K562 (cell line): ENCODE measurements around the gene CDKN2AIP. TPM values are rescaled to one million over a fixed set of nuclear protein-coding genes. Genes with fewer than 3 reads are reported as not detected.
"Not testable (repeated sequence)": the region's sequence is repeated elsewhere in the genome, so short reads cannot be mapped to it uniquely, and the experiment has no call there.

Experiments
- ATAC-seq: fragments of 200-7000 bp; cut with Tn5 transposase; 3 replicates; pipeline ENCODE4 v1.9.1; 2020; ENCODE audit warnings: moderate library complexity
- BruUV-seq: library from RNA; stranded (reverse); fragments of 400-500 nt; replicated peaks from 2 replicates; lab custom pipeline; 2021; lab: Mats Ljungman, UMichigan
- CTCF ChIA-PET: fragments of 300-600 bp; formaldehyde crosslinking; extraction: SDS; loops from one replicate; lab custom pipeline; 2021; ENCODE audit warnings: low intra/inter-chr PET ratio; lab: Yijun Ruan, JAX
- POLR2A ChIA-PET: fragments of 300-600, 350-650 bp; sonication (Branson Sonifier 250); formaldehyde crosslinking; extraction: SDS; loops from one replicate; lab custom pipeline; 2021; ENCODE audit warnings: antibody characterized with exemption, inconsistent platforms; lab: Yijun Ruan, JAX
- DNase-seq, 4 experiments: peaks; one replicate each; pipeline versions ENCODE4 v3.0.0 to v3.0.0-alpha.2; 2011 to 2018; ENCODE audit warnings: low spot score in 3 of 4, mixed read lengths in 3 of 4; ENCODE audit errors: extremely low read depth in 1 of 4
- FAIRE-seq: peaks from 2 replicates; lab custom pipeline; 2011; peaks lifted over from hg19 to GRCh38; lab: Jason Lieb, UNC
- H2AFZ ChIP-seq: 2 replicates; pipeline ENCODE4 v1.6.0; 2011; ENCODE audit warnings: low read depth, low read length, control low read depth, inconsistent platforms
- H3K27ac ChIP-seq: fragments of 200-600 bp; 3 replicates; pipeline ENCODE4 v1.8.0; 2011; ENCODE audit warnings: low read depth, mild to moderate bottlenecking, control low read depth, inconsistent platforms, low read length, moderate library complexity, mixed read lengths; ENCODE audit errors: extremely low read depth
- H3K27me3 ChIP-seq, 2 experiments: fragments of 300-600 bp in 1 of 2; 2 replicates in 1 of 2; 3 replicates in 1 of 2; pipeline versions ENCODE4 v1.6.0 to v1.8.0; 2011; ENCODE audit warnings: inconsistent platforms in 2 of 2, low read length in 2 of 2, mild to moderate bottlenecking in 1 of 2, mixed read lengths in 1 of 2, moderate library complexity in 1 of 2; ENCODE audit not compliant: control insufficient read depth in 2 of 2, insufficient read depth in 2 of 2
- H3K36me3 ChIP-seq: fragments of 300-600 bp; 3 replicates; pipeline ENCODE4 v1.8.0; 2011; ENCODE audit warnings: mild to moderate bottlenecking, low read length, inconsistent platforms; ENCODE audit not compliant: control insufficient read depth, insufficient read depth
- H3K4me1 ChIP-seq, 2 experiments: fragments of 200-600 bp in 1 of 2; replicated peaks in 1 of 2; 2 replicates in 1 of 2; 3 replicates in 1 of 2; pipeline versions ENCODE4 v1.5.1 to v1.8.0; 2011; ENCODE audit warnings: inconsistent platforms in 2 of 2, low read length in 2 of 2, mild to moderate bottlenecking in 1 of 2, mixed read lengths in 1 of 2, moderate library complexity in 1 of 2; ENCODE audit not compliant: control insufficient read depth in 2 of 2, insufficient read depth in 2 of 2
- H3K4me2 ChIP-seq: 2 replicates; pipeline ENCODE4 v1.6.1; 2011; ENCODE audit warnings: low read length, control low read depth, inconsistent platforms, mixed read lengths; ENCODE audit not compliant: insufficient read depth
- H3K4me3 ChIP-seq: fragments of 200-600 bp; sonication (generic), shearing (Covaris generic); 2 replicates; pipeline ENCODE4 v1.5.1; 2016; ENCODE audit warnings: control low read depth, inconsistent platforms
- H3K79me2 ChIP-seq: fragments of 200-600 bp; 3 replicates; pipeline ENCODE4 v1.8.0; 2011; ENCODE audit warnings: low read length, inconsistent platforms; ENCODE audit not compliant: control insufficient read depth, insufficient read depth
- H3K9ac ChIP-seq, 2 experiments: 2 replicates each; pipeline versions ENCODE4 v1.6.0 to v1.6.1; 2011; ENCODE audit warnings: low read depth in 2 of 2, low read length in 2 of 2, control low read depth in 1 of 2, inconsistent platforms in 1 of 2, mild to moderate bottlenecking in 1 of 2, mixed read lengths in 1 of 2; ENCODE audit not compliant: insufficient read depth in 1 of 2
- H3K9me1 ChIP-seq: one replicate; pipeline ENCODE4 v1.6.0; 2011; ENCODE audit warnings: inconsistent platforms, mild to moderate bottlenecking, low read length, moderate library complexity; ENCODE audit not compliant: control insufficient read depth, insufficient read depth
- H3K9me3 ChIP-seq: replicated peaks from 2 replicates; pipeline ENCODE4 v1.5.1; 2011; ENCODE audit warnings: low read depth, low read length, inconsistent platforms; ENCODE audit not compliant: control insufficient read depth, insufficient read depth
- H4K20me1 ChIP-seq: replicated peaks from 2 replicates; pipeline ENCODE4 v1.6.1; 2011; ENCODE audit warnings: low read length, inconsistent platforms, mixed read lengths; ENCODE audit not compliant: control insufficient read depth, insufficient read depth
- DLX4 ChIP-seq: fragments of 250-450 bp; sonication (Bioruptor Pico); IDR thresholded peaks from 2 replicates; pipeline ENCODE4 v1.6.1; 2021; ENCODE audit warnings: mild to moderate bottlenecking
- ID3 ChIP-seq, 2 experiments: fragments of 250-450 bp in 1 of 2; fragments of 450-650 bp in 1 of 2; sonication (Bioruptor Pico) in 1 of 2; IDR thresholded peaks; 2 replicates each; pipeline versions ENCODE4 v1.6.1 to v1.8.0; 2016 to 2021; ENCODE audit warnings: mild to moderate bottlenecking in 2 of 2, moderate library complexity in 2 of 2, missing compliant biosample characterization in 1 of 2, missing genetic modification characterization in 1 of 2
- SIRT6 ChIP-seq: IDR thresholded peaks from one replicate; pipeline ENCODE4 v1.6.1; 2012; ENCODE audit warnings: low read depth, mild to moderate bottlenecking, control low read depth, inconsistent platforms, low read length, moderate library complexity
- ZBTB34 ChIP-seq: fragments of 250-450 bp; sonication (Bioruptor Pico); IDR thresholded peaks from 2 replicates; pipeline ENCODE4 v1.8.0; 2021; ENCODE audit warnings: mild to moderate bottlenecking, moderate library complexity
- ZC3H8 ChIP-seq: fragments of 450-650 bp; IDR thresholded peaks from 2 replicates; pipeline ENCODE4 v1.6.1; 2017
- WGBS: fragments of 100-300 bp; shearing (Covaris generic); methylation state at CpG from one replicate; pipeline ENCODE4 v1.1.6; 2016; ENCODE audit warnings: low coverage, mixed read lengths; ENCODE audit not compliant: insufficient coverage; ENCODE audit errors: missing lambda C conversion rate; 5-methylcytosine and 5-hydroxymethylcytosine counted together
- in situ Hi-C: fragments of 300-500 bp; cut with MboI; formaldehyde crosslinking; loops from 4 replicates; pipeline ENCODE4 v1.15.0; 2018; ENCODE audit warnings: inconsistent platforms, mixed read lengths
- intact Hi-C: fragments of 100-400 bp; cut with micrococcal nuclease; formaldehyde crosslinking; loops from 2 replicates; pipeline ENCODE4 v1.14.2; 2022
- polyA plus RNA-seq, 8 experiments: library from polyadenylated mRNA; depleted of rRNA in 4 of 8; stranded (reverse) in 5 of 8; unstranded in 3 of 8; fragments of >200 nt; fragmentation: Nextera tagmentation in 2 of 8; fragmentation: Illumina TruSeq in 1 of 8; extraction: Ambion mirVana in 2 of 8; extraction: Trizol in 1 of 8; gene quantifications; 2 replicates each; pipeline versions ENCODE4 v1.2.1 to v1.2.3, GENCODE V29; 2011 to 2014; ENCODE audit warnings: inconsistent platforms in 1 of 8, missing spikeins in 1 of 8
- total RNA-seq, 7 experiments: library from RNA; depleted of rRNA in 6 of 7; stranded (reverse); fragments of >200 nt in 6 of 7; fragmentation: Illumina TruSeq in 2 of 7; extraction: Trizol in 2 of 7; gene quantifications; 2 replicates each; pipeline versions ENCODE4 v1.2.1 to v1.2.3, GENCODE V29; 2011 to 2021; ENCODE audit warnings: low replicate concordance in 1 of 7

CDKN2AIP gene
- total and polyA plus RNA-seq, 9 of the 15 experiments (the other 6 are each of a cell fraction or from before 2014, with no cell fraction given), result 5.9 to 22.0 (median 19.7) TPM

- TF ChIP-seq ID3 (CRISPR knock-in tag; IDR thresholded peaks at IDR 0.05) (no peak), ID3 (tag; IDR thresholded peaks at IDR 0.05) (no peak), ZC3H8 (no peak), SIRT6 (no peak), DLX4 (CRISPR knock-in tag) (no peak), ZBTB34 (CRISPR knock-in tag) (no peak)
Observed at GRCh38 chr4:183431614-183432013, 12.8 kb upstream of the CDKN2AIP start (continued).

GRCh38 chr4:183433183-183433582, 11.3 kb upstream of the CDKN2AIP start:
- intact Hi-C loops, H4K20me1 ChIP-seq, BruUV-seq, DNase-seq, in situ Hi-C loops, POLR2A ChIA-PET, H3K4me1 ChIP-seq, H3K9me1 ChIP-seq, ATAC-seq, H2AFZ ChIP-seq, H3K4me3 ChIP-seq, FAIRE-seq, H3K4me2 ChIP-seq, H3K27ac ChIP-seq, CTCF ChIA-PET, H3K79me2 ChIP-seq, H3K9me3 ChIP-seq, H3K36me3 ChIP-seq, H3K9ac ChIP-seq, H3K27me3 ChIP-seq: not testable (repeated sequence)
- 80% methylated on average over 7 of the region's 27 CpGs for WGBS
